Activated B cell treated with CpG ODN at 0.5 μM for 24 hours (primary cell): ENCODE measurements around the gene ADPRH. TPM values are rescaled to one million over a fixed set of nuclear protein-coding genes. Genes with fewer than 3 reads are reported as not detected.
"Not testable (repeated sequence)": the region's sequence is repeated elsewhere in the genome, so short reads cannot be mapped to it uniquely, and the experiment has no call there.

Source experiments
- ATAC-seq: fragments of 200-7000 bp; cut with Tn5 transposase; one replicate; pipeline ENCODE4 v1.10.0; 2021; ENCODE audit warnings: low read depth, mild to moderate bottlenecking, moderate library complexity
- CTCF ChIA-PET: fragments of 350-600 bp; sonication (Branson Sonifier 250); formaldehyde crosslinking; loops from one replicate; lab custom pipeline; 2021; ENCODE audit warnings: antibody characterized with exemption; lab: Charles Lee
- POLR2A ChIA-PET: fragments of 350-600 bp; sonication (Branson Sonifier 250); formaldehyde crosslinking; loops from one replicate; lab custom pipeline; 2021; ENCODE audit warnings: antibody characterized with exemption; lab: Charles Lee
- DNase-seq: peaks from one replicate; pipeline ENCODE4 v3.0.0; 2022
- H3K27ac Mint-ChIP-seq: one replicate; pipeline ENCODE4 v1.8.0; 2020; ENCODE audit warnings: mixed read lengths
- H3K27me3 Mint-ChIP-seq: one replicate; pipeline ENCODE4 v1.8.0; 2021; ENCODE audit warnings: mixed read lengths
- H3K36me3 Mint-ChIP-seq: one replicate; pipeline ENCODE4 v1.8.0; 2021; ENCODE audit warnings: low read depth, mixed read lengths
- H3K4me1 Mint-ChIP-seq: one replicate; pipeline ENCODE4 v1.8.0; 2021; ENCODE audit warnings: mixed read lengths
- H3K4me3 Mint-ChIP-seq: one replicate; pipeline ENCODE4 v1.8.0; 2020; ENCODE audit warnings: mild to moderate bottlenecking, mixed read lengths
- H3K9me3 Mint-ChIP-seq: one replicate; pipeline ENCODE4 v1.8.0; 2020; ENCODE audit warnings: mixed read lengths
- CTCF ChIP-seq: fragments of 200-600 bp; IDR thresholded peaks from one replicate; pipeline ENCODE4 v1.8.0; 2022; ENCODE audit warnings: antibody characterized with exemption, mild to moderate bottlenecking
- intact Hi-C: fragments of 100-400 bp; cut with micrococcal nuclease; formaldehyde crosslinking; loops from one replicate; pipeline ENCODE4 v1.15.1; 2024
- total RNA-seq: library from RNA; stranded (reverse); gene quantifications from 2 replicates; pipeline ENCODE4 v1.2.3, GENCODE V29; 2022

The ADPRH gene
- total RNA-seq, 1 donor from 2014 or later = 41.2 TPM

GRCh38 chr3:119547227-119547626 lies 32.1 kb upstream of the ADPRH start:
- CTCF ChIA-PET = no interaction called here
- H3K27ac Mint-ChIP-seq = no peak overlapping the region
- no peak overlapping the region for H3K4me3 Mint-ChIP-seq
- ATAC-seq = no peak
- peaks cover 83% of the 10 kb centered on the region for H3K36me3 Mint-ChIP-seq
- POLR2A ChIA-PET = interaction anchor here (0.6 kb wide), 1 partner anchor 92 kb away, joined by 4 read pairs; no protein-coding TSS in a partner anchor
- H3K27me3 Mint-ChIP-seq = no peaks in the 10 kb centered on the region
- H3K9me3 Mint-ChIP-seq = no peaks in the 10 kb centered on the region
- peaks cover 75% of the 10 kb centered on the region for H3K4me1 Mint-ChIP-seq
- no peak for TF ChIP-seq CTCF
- no peak for DNase-seq
- intact Hi-C loops = no loop called here

GRCh38 chr3:119548341-119548740 lies 31.0 kb upstream of the ADPRH start:
- Mint-ChIP-seq H3K9me3 (no peaks in the 10 kb centered on the region), H3K27ac (no peak overlapping the region), H3K4me1 (peaks cover 71% of the 10 kb centered on the region), H3K36me3 (peaks cover 79% of the 10 kb centered on the region), H3K4me3 (no peak overlapping the region), H3K27me3 (no peaks in the 10 kb centered on the region)
- DNase-seq (no peak), ATAC-seq (no peak)
- ChIA-PET CTCF (interaction anchor here (1.4 kb wide), 1 partner anchor 11 kb away, joined by 3 read pairs; the partner anchor contains the start of gene CD80), POLR2A (no interaction called here)
- no peak for TF ChIP-seq CTCF
- intact Hi-C loops = no loop called here

- peak overlapping the region; percentile 68 for H3K4me3 Mint-ChIP-seq
- no peaks in the 10 kb centered on the region for H3K9me3 Mint-ChIP-seq
- POLR2A ChIA-PET = interaction anchor here (0.5 to 1.4 kb wide), 3 partner anchors 9 to 52 kb away, joined by 3 to 8 read pairs (median 3); partner anchors contain the start of gene TIMMDC1
Observed at GRCh38 chr3:119550192-119550910, 28.9 kb upstream of the ADPRH start.

GRCh38 chr3:119551598-119551997 lies 27.7 kb upstream of the ADPRH start:
- intact Hi-C loops = no loop called here
- Mint-ChIP-seq H3K9me3 (no peaks in the 10 kb centered on the region), H3K36me3 (peaks cover 74% of the 10 kb centered on the region), H3K27me3 (no peaks in the 10 kb centered on the region), H3K4me1 (peaks cover 88% of the 10 kb centered on the region), H3K4me3 (peak overlapping the region; percentile 41), H3K27ac (peak overlapping the region; percentile 80)
- ChIA-PET POLR2A (interaction anchor here (0.6 to 3.1 kb wide), 6 partner anchors 10 to 125 kb away, joined by 3 to 9 read pairs (median 4); no protein-coding TSS in a partner anchor), CTCF (no interaction called here)
- ATAC-seq = peak; percentile 11
- TF ChIP-seq CTCF = no peak
- no peak for DNase-seq

More at GRCh38 chr3:119550192-119550910, 28.9 kb upstream of the ADPRH start:
- peak overlapping the region; percentile 80 for H3K27ac Mint-ChIP-seq
- H3K27me3 Mint-ChIP-seq = no peaks in the 10 kb centered on the region
- no peak for TF ChIP-seq CTCF
- H3K4me1 Mint-ChIP-seq = peaks cover 87% of the 10 kb centered on the region
- ATAC-seq = peak; percentile 3
- no peak for DNase-seq
- CTCF ChIA-PET = interaction anchor here (1.0 kb wide), 1 partner anchor 131 kb away, joined by 3 read pairs; no protein-coding TSS in a partner anchor
- peaks cover 74% of the 10 kb centered on the region for H3K36me3 Mint-ChIP-seq
- intact Hi-C loops = loop anchor here (1.0 kb wide), 1 partner anchor 11 kb away; no protein-coding TSS in a partner anchor

- H3K27ac Mint-ChIP-seq, H3K27me3 Mint-ChIP-seq, CTCF ChIA-PET, DNase-seq, intact Hi-C loops, ATAC-seq, H3K9me3 Mint-ChIP-seq: not testable (repeated sequence)
- H3K4me1 Mint-ChIP-seq = peaks cover 90% of the 10 kb centered on the region
- POLR2A ChIA-PET = interaction anchor here (0.9 to 3.1 kb wide), 7 partner anchors 9 to 122 kb away, joined by 3 to 9 read pairs (median 4); no protein-coding TSS in a partner anchor
- H3K36me3 Mint-ChIP-seq = peaks cover 76% of the 10 kb centered on the region
- peak overlapping the region; percentile 90 for H3K4me3 Mint-ChIP-seq
Observed at GRCh38 chr3:119552928-119553327, 26.4 kb upstream of the ADPRH start.
